KOPT-K1 (cell line): ENCODE results near the gene CAMTA1.

ENCODE experiments used
- H3K27ac ChIP-seq: fragments of 200-600 bp; sonication (generic); 2 replicates; pipeline ENCODE4 v1.5.1; 2016; ENCODE audit warnings: antibody characterized with exemption, mild to moderate bottlenecking, low read depth, low read length; ENCODE audit not compliant: poor library complexity, severe bottlenecking
- H3K36me3 ChIP-seq: fragments of 200-600 bp; sonication (generic); 2 replicates; pipeline ENCODE4 v1.5.1; 2017; ENCODE audit warnings: antibody characterized with exemption, mild to moderate bottlenecking, low read length, moderate library complexity; ENCODE audit not compliant: insufficient read depth
- H3K9me3 ChIP-seq: fragments of 200-600 bp; sonication (generic); 2 replicates; pipeline ENCODE4 v1.5.1; 2017; ENCODE audit warnings: antibody characterized with exemption, low read length, mild to moderate bottlenecking; ENCODE audit not compliant: insufficient read depth, poor library complexity, severe bottlenecking

CAMTA1 gene

DNA sequence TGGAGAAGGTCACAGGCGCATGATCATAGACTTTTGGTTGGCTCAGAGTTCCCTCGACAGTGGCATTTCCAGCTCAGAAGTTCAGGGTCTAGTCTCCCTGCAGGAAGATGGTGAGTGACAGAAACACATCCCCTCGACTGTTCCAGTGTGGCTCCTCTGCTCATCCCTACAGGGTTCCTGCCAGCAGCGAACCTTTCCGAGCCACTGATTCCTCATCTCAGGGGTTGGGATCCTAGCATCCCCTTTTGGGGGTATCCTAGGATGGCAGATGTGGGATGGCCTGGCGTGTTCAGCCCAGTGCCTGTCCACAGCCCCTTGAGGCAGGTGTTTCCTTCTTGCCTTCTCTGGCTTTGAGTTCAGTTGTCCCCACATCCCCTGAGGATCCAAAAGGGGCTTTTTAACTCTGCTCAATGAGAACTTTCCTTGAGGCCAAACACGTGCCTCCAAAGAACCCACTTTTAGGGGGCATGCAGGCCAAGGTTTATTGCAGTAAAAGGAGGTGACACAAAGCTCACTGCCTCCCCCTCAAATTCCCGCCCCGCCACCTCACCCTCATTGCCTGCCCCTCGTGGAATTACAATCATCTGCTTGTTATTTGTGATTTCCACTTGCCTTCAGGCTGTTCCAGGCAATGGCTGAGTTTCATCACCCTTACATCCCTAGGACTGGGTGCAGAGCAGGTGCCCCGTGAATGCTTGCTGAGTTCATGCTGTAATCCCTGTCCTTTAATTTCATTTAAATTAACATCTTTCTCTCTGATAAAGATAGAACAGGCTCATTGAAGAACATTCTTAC is 440.7 kb downstream of the CAMTA1 start:
- Histone ChIP-seq H3K9me3 (no peaks in the 10 kb centered on the region), H3K36me3 (no peaks in the 10 kb centered on the region), H3K27ac (no peak overlapping the region)

- no peak overlapping the region for H3K27ac ChIP-seq
Measured at GRCh38 chr1:7227654-7228053, 442.4 kb downstream of the CAMTA1 start.

DNA sequence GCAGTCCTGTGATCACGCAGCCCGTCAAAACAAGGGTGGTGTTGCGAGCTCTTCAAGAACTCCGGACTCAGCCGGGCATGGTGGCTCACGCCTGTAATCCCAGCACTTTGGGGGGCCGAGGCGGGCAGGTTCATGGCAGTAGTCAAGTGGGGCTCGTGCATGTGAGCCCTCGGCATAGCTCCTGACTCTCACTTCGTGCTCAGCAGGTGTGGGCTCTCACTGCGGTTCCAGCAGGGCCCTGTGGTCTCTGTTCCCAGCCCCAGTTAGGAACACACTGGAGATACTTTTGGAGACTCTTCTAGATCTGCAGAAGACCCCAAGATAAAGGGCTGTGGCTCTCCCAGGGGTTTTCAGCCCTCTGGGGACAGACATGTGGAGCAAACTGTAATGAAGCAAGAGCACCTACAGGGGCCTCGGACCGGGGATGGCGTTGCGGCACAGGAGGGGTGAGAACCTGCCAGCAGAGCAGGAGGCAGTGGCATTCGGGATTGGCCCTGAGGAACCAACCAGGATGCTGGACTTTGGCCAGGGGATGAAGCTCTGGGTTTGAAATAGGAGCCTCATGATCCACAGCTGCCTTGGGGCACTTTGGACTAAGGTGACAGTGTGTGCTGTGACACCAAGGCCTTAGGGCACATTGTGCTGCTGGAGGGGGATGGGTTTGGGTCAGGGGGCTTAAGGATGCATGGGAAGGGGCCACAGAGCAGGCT is 443.2 kb downstream of the CAMTA1 start:
- Histone ChIP-seq H3K27ac (no peak overlapping the region), H3K9me3 (no peaks in the 10 kb centered on the region), H3K36me3 (no peaks in the 10 kb centered on the region)

More at GRCh38 chr1:7227654-7228053, 442.4 kb downstream of the CAMTA1 start:
- H3K9me3 ChIP-seq: no peaks in the 10 kb centered on the region
- H3K36me3 ChIP-seq: no peaks in the 10 kb centered on the region

DNA sequence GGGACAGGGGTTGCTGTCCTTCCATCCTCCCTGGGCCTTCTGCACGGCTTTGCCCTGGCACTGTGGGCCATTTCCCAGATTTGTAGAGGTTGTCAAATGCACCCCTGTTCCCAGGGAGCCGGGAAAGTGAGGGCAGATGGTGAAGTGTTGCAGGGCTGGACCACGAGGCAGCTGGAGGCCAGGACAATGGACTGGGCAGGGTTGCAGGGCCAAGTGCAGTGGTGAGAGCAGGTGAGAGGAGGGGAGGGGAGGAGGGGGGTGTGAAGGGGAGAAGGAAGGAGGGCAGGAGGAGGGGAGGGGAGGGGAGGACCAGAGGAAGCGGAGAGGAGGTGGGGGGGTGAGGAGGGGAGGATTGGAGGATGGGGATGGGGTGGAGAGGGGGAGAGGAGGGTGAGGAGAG is 443.9 kb downstream of the CAMTA1 start:
- H3K27ac ChIP-seq: no peak overlapping the region
- no peaks in the 10 kb centered on the region for H3K9me3 ChIP-seq
- H3K36me3 ChIP-seq: no peaks in the 10 kb centered on the region

- Histone ChIP-seq H3K27ac (no peak overlapping the region), H3K36me3 (no peaks in the 10 kb centered on the region), H3K9me3 (no peaks in the 10 kb centered on the region)
Measured at GRCh38 chr1:7229696-7230631, 444.7 kb downstream of the CAMTA1 start.

GRCh38 chr1:7232441-7233236 is 447.4 kb downstream of the CAMTA1 start:
- H3K9me3 ChIP-seq: no peaks in the 10 kb centered on the region
- no peaks in the 10 kb centered on the region for H3K36me3 ChIP-seq
- no peak overlapping the region for H3K27ac ChIP-seq

DNA sequence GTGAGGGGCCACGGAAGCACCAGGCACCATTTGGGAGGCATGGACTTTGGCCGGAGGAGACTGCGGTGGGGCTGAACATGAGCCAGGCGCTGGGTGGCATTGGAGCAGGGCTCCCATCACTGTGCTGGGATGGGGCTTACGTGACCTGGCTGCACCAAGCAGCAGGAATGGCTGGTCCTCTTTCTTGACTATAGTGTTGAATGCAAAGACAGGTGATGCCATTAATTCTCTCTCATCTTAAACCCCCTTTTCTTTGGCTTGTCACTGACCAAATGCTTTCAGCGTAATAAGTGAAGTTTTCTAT is 447.9 kb downstream of the CAMTA1 start:
- no peaks in the 10 kb centered on the region for H3K9me3 ChIP-seq
- H3K27ac ChIP-seq: no peak overlapping the region
- no peaks in the 10 kb centered on the region for H3K36me3 ChIP-seq

- Histone ChIP-seq H3K9me3 (no peaks in the 10 kb centered on the region), H3K27ac (no peak overlapping the region), H3K36me3 (no peaks in the 10 kb centered on the region)
Measured at GRCh38 chr1:7233646-7234470, 448.6 kb downstream of the CAMTA1 start.

GRCh38 chr1:7234471-7234755 is 449.2 kb downstream of the CAMTA1 start:
- no peak overlapping the region for H3K27ac ChIP-seq
- H3K9me3 ChIP-seq: no peaks in the 10 kb centered on the region
- H3K36me3 ChIP-seq: no peaks in the 10 kb centered on the region

GRCh38 chr1:7235871-7236517 is 450.7 kb downstream of the CAMTA1 start:
- H3K9me3 ChIP-seq: no peaks in the 10 kb centered on the region
- H3K27ac ChIP-seq: no peak overlapping the region
- no peaks in the 10 kb centered on the region for H3K36me3 ChIP-seq

DNA sequence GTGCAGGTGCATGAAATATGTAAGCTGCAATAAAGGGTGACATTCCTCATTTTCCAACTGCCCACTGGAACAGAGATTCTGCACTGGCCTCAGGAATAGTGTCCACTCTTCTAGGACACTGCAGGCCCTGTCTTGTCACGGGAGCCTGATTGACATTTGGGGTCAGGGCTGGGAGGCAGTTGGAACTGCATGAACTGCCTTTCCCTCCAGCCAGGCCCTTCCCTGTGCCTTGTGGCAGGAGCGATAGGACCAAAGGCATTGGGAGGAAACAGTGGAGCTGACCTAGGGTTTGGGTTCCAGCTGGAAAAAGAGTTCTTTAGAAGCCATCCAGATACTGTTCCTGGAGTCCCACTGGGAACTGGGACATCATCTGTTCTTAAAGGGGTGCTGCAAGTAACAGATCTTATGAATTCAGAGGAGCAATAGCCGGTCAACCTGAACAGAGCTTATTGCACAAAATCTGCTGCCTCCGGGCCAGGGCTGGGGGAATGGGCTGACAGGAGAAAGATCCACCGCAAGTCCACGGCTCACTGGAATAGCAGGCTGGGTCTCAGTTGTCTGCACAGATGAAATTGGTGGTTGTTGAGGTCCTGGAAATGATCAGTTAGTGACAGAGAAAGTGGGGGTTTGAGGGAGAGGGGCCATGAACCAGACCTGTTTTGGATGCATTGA is 451.7 kb downstream of the CAMTA1 start:
- H3K36me3 ChIP-seq: no peaks in the 10 kb centered on the region
- H3K9me3 ChIP-seq: no peaks in the 10 kb centered on the region
- H3K27ac ChIP-seq: no peak overlapping the region

- Histone ChIP-seq H3K9me3 (no peaks in the 10 kb centered on the region), H3K27ac (no peak overlapping the region), H3K36me3 (no peaks in the 10 kb centered on the region)
Measured at GRCh38 chr1:7247158-7247557, 461.9 kb downstream of the CAMTA1 start.

- Histone ChIP-seq H3K27ac (no peak overlapping the region), H3K9me3 (no peaks in the 10 kb centered on the region)
Measured at GRCh38 chr1:7247791-7248548, 462.7 kb downstream of the CAMTA1 start.

More at GRCh38 chr1:7247791-7248548, 462.7 kb downstream of the CAMTA1 start:
- H3K36me3 ChIP-seq: no peaks in the 10 kb centered on the region
